ENCODE results near the gene PLAC9.

Gene PLAC9

GRCh38 chr10:80139265-80139664 lies 6.7 kb downstream of the PLAC9 start:
- DNase-seq, result no peak

GRCh38 chr10:80140251-80140650 lies 7.7 kb downstream of the PLAC9 start:
- DNase-seq, result no peak

GRCh38 chr10:80141696-80142460 lies 9.3 kb downstream of the PLAC9 start:
- DNase-seq, result no peak

- no peak for DNase-seq
Measured at GRCh38 chr10:80144067-80144695, 11.7 kb downstream of the PLAC9 start.

- DNase-seq, result no peak
Measured at GRCh38 chr10:80144696-80145131, 12.2 kb downstream of the PLAC9 start.

GRCh38 chr10:80145406-80146308 lies 13.1 kb downstream of the PLAC9 start:
- DNase-seq, result peak; percentile 60

- DNase-seq, result no peak
Measured at GRCh38 chr10:80146918-80147317, 14.4 kb downstream of the PLAC9 start.

- no peak for DNase-seq
Measured at GRCh38 chr10:80148166-80148805, 15.8 kb downstream of the PLAC9 start.

- no peak for DNase-seq
Measured at GRCh38 chr10:80149123-80149522, 16.6 kb downstream of the PLAC9 start.

GRCh38 chr10:80150172-80150571 lies 17.6 kb downstream of the PLAC9 start:
- DNase-seq, result no peak

GRCh38 chr10:80152820-80153219 lies 20.3 kb downstream of the PLAC9 start:
- DNase-seq, result no peak

GRCh38 chr10:80153460-80153859 lies 20.9 kb downstream of the PLAC9 start:
- DNase-seq, result no peak

GRCh38 chr10:80154626-80154977 lies 22.1 kb downstream of the PLAC9 start:
- DNase-seq, result no peak

- DNase-seq, result peak; percentile 95
Measured at GRCh38 chr10:80154978-80155695, 22.6 kb downstream of the PLAC9 start.

- no peak for DNase-seq
Measured at GRCh38 chr10:80155696-80156215, 23.2 kb downstream of the PLAC9 start.

- peak; percentile 34 for DNase-seq
Measured at GRCh38 chr10:80156216-80156615, 23.7 kb downstream of the PLAC9 start.

GRCh38 chr10:80157561-80157960 lies 25.0 kb downstream of the PLAC9 start:
- no peak for DNase-seq

GRCh38 chr10:80158126-80158525 lies 25.6 kb downstream of the PLAC9 start:
- DNase-seq, result no peak

GRCh38 chr10:80158598-80159127 lies 26.1 kb downstream of the PLAC9 start:
- peak; percentile 99 for DNase-seq

GRCh38 chr10:80159166-80159873 lies 26.8 kb downstream of the PLAC9 start:
- no peak for DNase-seq

All from fibroblast of skin of abdomen (primary cell).